CD8-positive, alpha-beta memory T cell (primary cell): ENCODE results near the gene ADGRL1. TPM values are rescaled to one million over a fixed set of nuclear protein-coding genes. Genes with fewer than 3 reads are reported as not detected.
"Not testable (repeated sequence)": the region's sequence is repeated elsewhere in the genome, so short reads cannot be mapped to it uniquely, and the experiment has no call there.

Experiments used
- CTCF ChIA-PET: fragments of 350-600 bp; sonication (Branson Sonifier 250); formaldehyde crosslinking; loops from one replicate; lab custom pipeline; 2021; ENCODE audit warnings: antibody characterized with exemption; lab: Charles Lee
- POLR2A ChIA-PET: fragments of 350-600 bp; sonication (Branson Sonifier 250); formaldehyde crosslinking; loops from one replicate; lab custom pipeline; 2021; ENCODE audit warnings: antibody characterized with exemption; lab: Charles Lee
- DNase-seq, 5 donors: peaks; one replicate each; pipeline versions ENCODE4 v3.0.0 to v3.0.0-alpha.2; 2020 to 2022; ENCODE audit warnings: mixed read lengths in 1 of 5
- H3K27ac ChIP-seq: one replicate; pipeline ENCODE4 v1.7.0; 2013; ENCODE audit warnings: low read depth, mild to moderate bottlenecking, low read length, moderate library complexity
- H3K27me3 ChIP-seq: 2 replicates; pipeline ENCODE4 v1.7.0; 2013; ENCODE audit warnings: low read length, mild to moderate bottlenecking; ENCODE audit not compliant: insufficient read depth, poor library complexity, severe bottlenecking
- H3K36me3 ChIP-seq: 2 replicates; pipeline ENCODE4 v1.7.0; 2013; ENCODE audit warnings: mild to moderate bottlenecking, low read length, moderate library complexity; ENCODE audit not compliant: insufficient read depth
- H3K4me1 ChIP-seq: 2 replicates; pipeline ENCODE4 v1.7.0; 2013; ENCODE audit warnings: mild to moderate bottlenecking, low read length, moderate library complexity; ENCODE audit not compliant: insufficient read depth
- H3K4me3 ChIP-seq: 2 replicates; pipeline ENCODE4 v1.7.0; 2013; ENCODE audit warnings: mild to moderate bottlenecking, low read length
- H3K9me3 ChIP-seq: 2 replicates; pipeline ENCODE4 v1.7.0; 2013; ENCODE audit warnings: mild to moderate bottlenecking, low read length
- H3K27ac Mint-ChIP-seq, 8 donors: one replicate each; pipeline ENCODE4 v1.8.0; 2020 to 2021; ENCODE audit warnings: mixed read lengths in 8 of 8, mild to moderate bottlenecking in 6 of 8, inconsistent platforms in 3 of 8, moderate library complexity in 3 of 8
- H3K27me3 Mint-ChIP-seq, 2 donors: one replicate each; pipeline ENCODE4 v1.8.0; 2020 to 2021; ENCODE audit warnings: mixed read lengths in 2 of 2, mild to moderate bottlenecking in 1 of 2, moderate library complexity in 1 of 2
- H3K36me3 Mint-ChIP-seq, 3 donors: one replicate each; pipeline ENCODE4 v1.8.0; 2020 to 2021; ENCODE audit warnings: mixed read lengths in 3 of 3, inconsistent platforms in 1 of 3, mild to moderate bottlenecking in 1 of 3
- H3K4me1 Mint-ChIP-seq, 3 donors: one replicate each; pipeline ENCODE4 v1.8.0; 2020 to 2021; ENCODE audit warnings: mixed read lengths in 3 of 3, inconsistent platforms in 1 of 3, mild to moderate bottlenecking in 1 of 3
- H3K4me3 Mint-ChIP-seq, 7 donors: one replicate each; pipeline ENCODE4 v1.8.0; 2020 to 2021; ENCODE audit warnings: mixed read lengths in 7 of 7, mild to moderate bottlenecking in 6 of 7, moderate library complexity in 4 of 7, inconsistent platforms in 2 of 7
- H3K9me3 Mint-ChIP-seq, 5 donors: one replicate each; pipeline ENCODE4 v1.8.0; 2020 to 2022; ENCODE audit warnings: mixed read lengths in 5 of 5, mild to moderate bottlenecking in 3 of 5, moderate library complexity in 2 of 5, inconsistent platforms in 1 of 5
- polyA plus RNA-seq: library from polyadenylated mRNA; unstranded; fragments of 300-500 nt; fragmentation: Illumina TruSeq; gene quantifications from one replicate; pipeline ENCODE4 v1.2.3, GENCODE V29; 2021
- total RNA-seq, 2 experiments: library from RNA; stranded (reverse); gene quantifications; one replicate each; pipeline ENCODE4 v1.2.3, GENCODE V29; 2021

ADGRL1 gene
- total and polyA plus RNA-seq, 3 experiments from 2014 or later, result 0.81 to 5.8 (median 5.8) TPM

- H3K4me1 ChIP-seq, H3K27ac ChIP-seq, H3K27me3 ChIP-seq, H3K9me3 ChIP-seq, H3K9me3 Mint-ChIP-seq, H3K36me3 ChIP-seq, H3K27me3 Mint-ChIP-seq, CTCF ChIA-PET, H3K36me3 Mint-ChIP-seq: not testable (repeated sequence)
- peak overlapping the region; percentile 50 for H3K4me3 ChIP-seq
- peak in 2 of 5 donors; percentile 6 to 31 for DNase-seq
- H3K4me3 Mint-ChIP-seq, result peak overlapping the region; percentile 40 to 91 (median 72)
- POLR2A ChIA-PET, result interaction anchor here (0.5 kb wide), 1 partner anchor 132 kb away, joined by 3 read pairs; the partner anchor contains the start of gene ADGRE5
- peak overlapping the region in 4 of 8 donors; percentile 42 to 77 (median 52) for H3K27ac Mint-ChIP-seq
- H3K4me1 Mint-ChIP-seq, result peaks cover 6 to 12% (median 7%) of the 10 kb centered on the region in 3 donors
These were observed 43.2 kb upstream of the ADGRL1 start for GRCh38 chr19:14249012-14249754.

- H3K36me3 ChIP-seq, result no peaks in the 10 kb centered on the region
- Mint-ChIP-seq H3K27ac (no peak overlapping the region), H3K9me3 (no peaks in the 10 kb centered on the region), H3K4me1 (peaks cover 6 to 12% (median 7%) of the 10 kb centered on the region in 3 donors), H3K27me3 (peaks cover 0 to under 1% of the 10 kb centered on the region in 2 donors), H3K36me3 (no peaks in the 10 kb centered on the region), H3K4me3 (peak overlapping the region in 6 of 7 donors; percentile 54 to 86 (median 56))
- no peaks in the 10 kb centered on the region for H3K4me1 ChIP-seq
- DNase-seq, result peak in 4 of 5 donors; percentile 5 to 56 (median 26)
- POLR2A ChIA-PET, result no interaction called here
- peak overlapping the region; percentile 50 for H3K4me3 ChIP-seq
- no peak overlapping the region for H3K27ac ChIP-seq
- no peaks in the 10 kb centered on the region for H3K27me3 ChIP-seq
- CTCF ChIA-PET, result no interaction called here
- H3K9me3 ChIP-seq, result no peaks in the 10 kb centered on the region
These were observed 42.6 kb upstream of the ADGRL1 start for GRCh38 chr19:14248578-14249011.

GRCh38 chr19:14247548-14248471 lies 41.8 kb upstream of the ADGRL1 start:
- H3K36me3 Mint-ChIP-seq, CTCF ChIA-PET, H3K27ac ChIP-seq, H3K4me1 ChIP-seq, H3K9me3 ChIP-seq, H3K27me3 Mint-ChIP-seq, H3K4me3 ChIP-seq, H3K27me3 ChIP-seq, H3K36me3 ChIP-seq, H3K9me3 Mint-ChIP-seq: not testable (repeated sequence)
- peaks cover 6 to 12% (median 7%) of the 10 kb centered on the region in 3 donors for H3K4me1 Mint-ChIP-seq
- H3K4me3 Mint-ChIP-seq, result peak overlapping the region; percentile 34 to 83 (median 70)
- DNase-seq, result peak in 1 of 5 donors; percentile 13
- peak overlapping the region in 4 of 8 donors; percentile 58 to 89 (median 74) for H3K27ac Mint-ChIP-seq
- POLR2A ChIA-PET, result interaction anchor here (0.6 kb wide), 1 partner anchor 170 kb away, joined by 3 read pairs; no protein-coding TSS in a partner anchor

- POLR2A ChIA-PET, result interaction anchor here (0.6 kb wide), 1 partner anchor 171 kb away, joined by 3 read pairs; no protein-coding TSS in a partner anchor
- DNase-seq, H3K9me3 Mint-ChIP-seq, H3K4me3 ChIP-seq, H3K27ac ChIP-seq, H3K27me3 ChIP-seq, H3K36me3 ChIP-seq, H3K4me3 Mint-ChIP-seq, H3K4me1 ChIP-seq, H3K27me3 Mint-ChIP-seq, CTCF ChIA-PET, H3K36me3 Mint-ChIP-seq, H3K9me3 ChIP-seq: not testable (repeated sequence)
- Mint-ChIP-seq H3K27ac (peak overlapping the region in 1 of 8 donors; percentile 40), H3K4me1 (peaks cover 6 to 12% (median 7%) of the 10 kb centered on the region in 3 donors)
These were observed 41.2 kb upstream of the ADGRL1 start for GRCh38 chr19:14247205-14247547.

GRCh38 chr19:14244393-14244792 lies 38.4 kb upstream of the ADGRL1 start:
- H3K4me1 Mint-ChIP-seq, H3K27ac ChIP-seq, H3K27me3 ChIP-seq, DNase-seq, H3K4me3 ChIP-seq, H3K4me1 ChIP-seq, H3K9me3 Mint-ChIP-seq, H3K36me3 ChIP-seq, H3K4me3 Mint-ChIP-seq, H3K27me3 Mint-ChIP-seq, H3K27ac Mint-ChIP-seq, H3K9me3 ChIP-seq, H3K36me3 Mint-ChIP-seq: not testable (repeated sequence)
- ChIA-PET CTCF (interaction anchor here (1.4 kb wide), 1 partner anchor 27 kb away, joined by 3 read pairs; no protein-coding TSS in a partner anchor), POLR2A (interaction anchor here (0.5 kb wide), 1 partner anchor 208 kb away, joined by 3 read pairs; no protein-coding TSS in a partner anchor)

GRCh38 chr19:14243718-14244117 lies 37.7 kb upstream of the ADGRL1 start:
- H3K27me3 ChIP-seq, H3K27ac ChIP-seq, POLR2A ChIA-PET, H3K4me1 ChIP-seq, H3K9me3 ChIP-seq, H3K27me3 Mint-ChIP-seq, H3K36me3 Mint-ChIP-seq, CTCF ChIA-PET, H3K4me3 Mint-ChIP-seq, H3K4me1 Mint-ChIP-seq, DNase-seq, H3K4me3 ChIP-seq, H3K36me3 ChIP-seq, H3K27ac Mint-ChIP-seq, H3K9me3 Mint-ChIP-seq: not testable (repeated sequence)

- POLR2A ChIA-PET, result interaction anchor here (0.7 kb wide), 1 partner anchor 311 kb away, joined by 8 read pairs; no protein-coding TSS in a partner anchor
- Mint-ChIP-seq H3K4me1 (peaks cover 11 to 17% (median 14%) of the 10 kb centered on the region in 3 donors), H3K4me3 (peak overlapping the region in 4 of 7 donors; percentile 11 to 69 (median 28)), H3K27ac (peak overlapping the region in 3 of 8 donors; percentile 5 to 70 (median 57)), H3K9me3 (peaks cover 0 to 4% (median 2%) of the 10 kb centered on the region in 5 donors), H3K36me3 (peaks cover 0 to 5% (median 0%) of the 10 kb centered on the region in 3 donors), H3K27me3 (no peaks in the 10 kb centered on the region)
- CTCF ChIA-PET, result no interaction called here
- H3K36me3 ChIP-seq, result no peaks in the 10 kb centered on the region
- H3K9me3 ChIP-seq, result no peaks in the 10 kb centered on the region
- H3K27me3 ChIP-seq, result no peaks in the 10 kb centered on the region
- no peak overlapping the region for H3K27ac ChIP-seq
- no peaks in the 10 kb centered on the region for H3K4me1 ChIP-seq
- DNase-seq, result peak in 2 of 5 donors; percentile 3 to 38
- no peak overlapping the region for H3K4me3 ChIP-seq
These were observed 31.3 kb upstream of the ADGRL1 start for GRCh38 chr19:14237014-14237941.
